Endodermal cell (in vitro differentiated cells): Measurements from ENCODE around the gene CPT1C. TPM values are rescaled to one million over a fixed set of nuclear protein-coding genes. Genes with fewer than 3 reads are reported as not detected.

Experiments used
- DNase-seq: peaks from one replicate; pipeline ENCODE4 v3.0.0-alpha.2; 2017
- H3K27ac ChIP-seq: 2 replicates; pipeline ENCODE4 v1.5.1; 2013; ENCODE audit warnings: mild to moderate bottlenecking, low read depth, low read length, moderate library complexity
- H3K27me3 ChIP-seq: 2 replicates; pipeline ENCODE4 v1.6.1; 2013; ENCODE audit warnings: mild to moderate bottlenecking, low read length, moderate library complexity; ENCODE audit not compliant: insufficient read depth, control insufficient read depth, poor library complexity, severe bottlenecking
- H3K36me3 ChIP-seq: 2 replicates; pipeline ENCODE4 v1.7.0; 2013; ENCODE audit warnings: mild to moderate bottlenecking, low read length, moderate library complexity; ENCODE audit not compliant: control insufficient read depth, insufficient read depth
- H3K4me1 ChIP-seq: one replicate; pipeline ENCODE4 v1.7.0; 2013; ENCODE audit warnings: low read length; ENCODE audit not compliant: control insufficient read depth, insufficient read depth
- H3K4me3 ChIP-seq: 2 replicates; pipeline ENCODE4 v1.5.1; 2013; ENCODE audit warnings: mild to moderate bottlenecking, low read length, moderate library complexity
- H3K9ac ChIP-seq: 2 replicates; pipeline ENCODE4 v1.6.1; 2013; ENCODE audit warnings: mild to moderate bottlenecking, low read length, moderate library complexity; ENCODE audit not compliant: poor library complexity, severe bottlenecking; ENCODE audit errors: extremely low read depth
- H3K9me3 ChIP-seq: 2 replicates; pipeline ENCODE4 v1.6.1; 2013; ENCODE audit warnings: mild to moderate bottlenecking, low read length, moderate library complexity; ENCODE audit not compliant: control insufficient read depth
- H3K27ac Mint-ChIP-seq: 2 replicates; pipeline ENCODE4 v1.8.0; 2020; ENCODE audit warnings: mixed read lengths
- H3K27me3 Mint-ChIP-seq: 2 replicates; pipeline ENCODE4 v1.8.0; 2021; ENCODE audit warnings: mild to moderate bottlenecking, mixed read lengths; ENCODE audit not compliant: insufficient read depth
- H3K36me3 Mint-ChIP-seq: 2 replicates; pipeline ENCODE4 v1.8.0; 2020; ENCODE audit warnings: low read depth, mixed read lengths
- H3K4me1 Mint-ChIP-seq: 2 replicates; pipeline ENCODE4 v1.8.0; 2020; ENCODE audit warnings: mixed read lengths
- H3K4me3 Mint-ChIP-seq: 2 replicates; pipeline ENCODE4 v1.8.0; 2020; ENCODE audit warnings: mild to moderate bottlenecking, moderate library complexity, mixed read lengths
- H3K9me3 Mint-ChIP-seq: 2 replicates; pipeline ENCODE4 v1.8.0; 2020; ENCODE audit warnings: mild to moderate bottlenecking, mixed read lengths
- WGBS, 2 experiments: methylation state at CpG; one replicate each; pipeline versions ENCODE4 v1.1.5 to v1.1.7; 2013; ENCODE audit warnings: missing lambda C conversion rate in 2 of 2, mixed read lengths in 1 of 2; ENCODE audit not compliant: insufficient coverage in 1 of 2, insufficient read length in 1 of 2; 5-methylcytosine and 5-hydroxymethylcytosine counted together
- total RNA-seq, 2 donors: library from RNA; stranded (reverse); fragmentation: NEBNext Ultra II Directional in 1 of 2; extraction: Animal tissue kit (Norgen Biotek cat#: 25700) in 1 of 2; gene quantifications; 2 replicates in 1 of 2; 3 replicates in 1 of 2; pipeline ENCODE4 v1.2.1, GENCODE V29; 2021
- TF ChIP-seq, protein P1 (sequence below): fragments of 200-600 bp; sonication (generic); conservative IDR thresholded peaks from 2 replicates; pipeline ENCODE4 v1.5.0; 2021; ENCODE audit warnings: antibody characterized with exemption, mild to moderate bottlenecking

CPT1C gene
- total RNA-seq, 2 donors from 2014 or later, result 41.4 to 59.7 TPM

DNA sequence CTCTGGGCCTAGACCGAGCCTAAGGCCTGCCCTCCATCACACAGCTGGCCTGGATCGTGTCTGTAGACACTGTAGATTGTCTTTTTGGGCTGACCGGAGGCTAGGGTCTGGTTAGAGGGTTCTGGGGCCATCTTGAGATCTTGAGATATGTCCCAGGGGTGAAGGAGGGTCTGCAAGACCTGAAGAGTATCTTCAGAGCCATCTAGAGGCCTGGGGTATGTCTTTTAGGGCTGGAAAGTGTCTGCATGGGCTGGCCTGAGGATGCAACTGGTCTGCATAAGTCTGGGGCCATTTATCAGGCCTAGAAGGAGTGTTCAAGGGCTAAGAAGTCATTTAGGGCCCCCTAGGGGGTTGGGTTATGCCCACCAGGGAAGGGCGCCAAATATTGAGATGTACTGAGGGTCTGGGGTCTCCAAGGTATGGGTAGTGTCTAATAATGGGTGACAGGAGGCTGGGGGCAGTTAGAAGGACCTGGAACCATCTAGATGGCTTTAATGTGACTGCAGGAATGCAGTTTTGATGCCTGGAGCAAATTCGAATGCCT is 48.4 kb upstream of the CPT1C start:
- H3K27me3 ChIP-seq, result no peaks in the 10 kb centered on the region
- H3K9me3 ChIP-seq, result no peaks in the 10 kb centered on the region
- H3K27ac ChIP-seq, result peak overlapping the region; percentile 82
- 10 to 18% methylated on average over 4 to 5 of the region's 5 CpGs for WGBS, 2 experiments
- Mint-ChIP-seq H3K4me1 (peaks cover 43% of the 10 kb centered on the region), H3K36me3 (peaks cover 30% of the 10 kb centered on the region), H3K9me3 (no peaks in the 10 kb centered on the region), H3K27ac (peak overlapping the region; percentile 98), H3K27me3 (peaks cover 13% of the 10 kb centered on the region), H3K4me3 (peak overlapping the region; percentile 99)
- DNase-seq, result no peak
- TF ChIP-seq, protein P1, sequence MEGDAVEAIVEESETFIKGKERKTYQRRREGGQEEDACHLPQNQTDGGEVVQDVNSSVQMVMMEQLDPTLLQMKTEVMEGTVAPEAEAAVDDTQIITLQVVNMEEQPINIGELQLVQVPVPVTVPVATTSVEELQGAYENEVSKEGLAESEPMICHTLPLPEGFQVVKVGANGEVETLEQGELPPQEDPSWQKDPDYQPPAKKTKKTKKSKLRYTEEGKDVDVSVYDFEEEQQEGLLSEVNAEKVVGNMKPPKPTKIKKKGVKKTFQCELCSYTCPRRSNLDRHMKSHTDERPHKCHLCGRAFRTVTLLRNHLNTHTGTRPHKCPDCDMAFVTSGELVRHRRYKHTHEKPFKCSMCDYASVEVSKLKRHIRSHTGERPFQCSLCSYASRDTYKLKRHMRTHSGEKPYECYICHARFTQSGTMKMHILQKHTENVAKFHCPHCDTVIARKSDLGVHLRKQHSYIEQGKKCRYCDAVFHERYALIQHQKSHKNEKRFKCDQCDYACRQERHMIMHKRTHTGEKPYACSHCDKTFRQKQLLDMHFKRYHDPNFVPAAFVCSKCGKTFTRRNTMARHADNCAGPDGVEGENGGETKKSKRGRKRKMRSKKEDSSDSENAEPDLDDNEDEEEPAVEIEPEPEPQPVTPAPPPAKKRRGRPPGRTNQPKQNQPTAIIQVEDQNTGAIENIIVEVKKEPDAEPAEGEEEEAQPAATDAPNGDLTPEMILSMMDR, result no peak
- peaks cover 34% of the 10 kb centered on the region for H3K36me3 ChIP-seq
- H3K4me3 ChIP-seq, result peak overlapping the region; percentile 97
- peak overlapping the region; percentile 95 for H3K9ac ChIP-seq
- H3K4me1 ChIP-seq, result peaks cover 4% of the 10 kb centered on the region

DNA sequence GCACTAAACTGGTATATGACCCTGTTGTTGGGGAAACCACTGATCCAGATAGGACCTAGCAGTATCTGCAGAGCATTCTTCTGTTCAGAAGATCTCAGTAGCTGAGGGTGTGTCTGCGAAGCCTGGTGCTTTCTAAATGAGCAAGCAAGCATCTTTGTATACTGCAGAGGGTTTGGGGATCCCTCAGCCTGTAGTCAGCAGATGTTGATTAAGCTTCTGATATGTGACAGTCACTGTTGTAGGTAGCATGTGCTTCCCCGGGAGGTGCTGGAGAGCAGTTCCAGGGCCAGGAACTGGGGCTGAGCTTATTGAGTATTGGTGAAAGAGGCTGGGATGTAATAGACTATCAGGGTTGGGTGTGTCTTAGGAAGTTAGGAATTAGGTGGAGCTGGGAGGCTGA is 47.5 kb upstream of the CPT1C start:
- Histone ChIP-seq H3K4me1 (peaks cover 4% of the 10 kb centered on the region), H3K9me3 (no peaks in the 10 kb centered on the region), H3K27ac (no peak overlapping the region), H3K9ac (no peak overlapping the region), H3K36me3 (peaks cover 42% of the 10 kb centered on the region), H3K4me3 (peak overlapping the region; percentile 97), H3K27me3 (no peaks in the 10 kb centered on the region)
- H3K27me3 Mint-ChIP-seq, result peaks cover 11% of the 10 kb centered on the region
- H3K4me3 Mint-ChIP-seq, result peak overlapping the region; percentile 99
- TF ChIP-seq, protein P1, result no peak
- H3K4me1 Mint-ChIP-seq, result peaks cover 39% of the 10 kb centered on the region
- peaks cover 30% of the 10 kb centered on the region for H3K36me3 Mint-ChIP-seq
- peak overlapping the region; percentile 29 for H3K27ac Mint-ChIP-seq
- H3K9me3 Mint-ChIP-seq, result no peaks in the 10 kb centered on the region
- DNase-seq, result no peak
- 86 to 100% methylated on average over 1 to 2 of the region's 2 CpGs for WGBS, 2 experiments

DNA sequence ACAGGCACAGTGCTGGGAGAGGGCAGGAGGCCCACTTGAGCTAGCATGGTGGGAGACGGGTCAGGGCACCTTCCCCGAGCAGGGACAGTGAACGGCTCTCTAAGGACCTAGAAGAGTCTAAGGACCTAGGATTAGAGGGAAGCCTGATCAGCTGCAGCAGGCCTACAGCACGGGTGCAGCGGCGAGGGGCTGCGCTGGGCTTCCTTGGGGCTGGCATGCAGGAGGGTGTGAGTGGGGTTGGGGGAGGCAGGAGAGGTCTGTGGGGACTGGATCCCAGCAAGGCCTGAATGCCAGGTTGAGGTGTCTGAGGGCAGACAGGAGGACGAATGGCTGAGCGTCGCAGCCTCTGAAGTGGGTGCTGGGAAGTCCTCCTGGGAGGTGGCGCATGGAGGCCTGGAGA is 45.3 kb upstream of the CPT1C start:
- Mint-ChIP-seq H3K27me3 (no peaks in the 10 kb centered on the region), H3K27ac (peak overlapping the region; percentile 74), H3K9me3 (no peaks in the 10 kb centered on the region), H3K4me1 (peaks cover 27% of the 10 kb centered on the region), H3K4me3 (no peak overlapping the region), H3K36me3 (peaks cover 41% of the 10 kb centered on the region)
- WGBS, 2 experiments, result 97 to 98% methylated on average over 7 to 11 of the region's 11 CpGs
- H3K36me3 ChIP-seq, result peaks cover 58% of the 10 kb centered on the region
- H3K9ac ChIP-seq, result no peak overlapping the region
- H3K27ac ChIP-seq, result no peak overlapping the region
- no peaks in the 10 kb centered on the region for H3K27me3 ChIP-seq
- TF ChIP-seq, protein P1, result no peak
- no peaks in the 10 kb centered on the region for H3K9me3 ChIP-seq
- DNase-seq, result no peak
- peaks cover 4% of the 10 kb centered on the region for H3K4me1 ChIP-seq
- H3K4me3 ChIP-seq, result no peak overlapping the region
